GM18511 (cell line): ENCODE results near the gene PPIL1.

Source experiments
- ATAC-seq: cut with Tn5 transposase; IDR thresholded peaks from one replicate; pipeline ENCODE4 v1.9.1; 2021; ENCODE audit warnings: mild to moderate bottlenecking, moderate library complexity; ENCODE audit not compliant: unreplicated experiment

Gene PPIL1

GRCh38 chr6:36857325-36857724 lies 17.3 kb downstream of the PPIL1 start:
- no peak for ATAC-seq

GRCh38 chr6:36856277-36856676 lies 18.3 kb downstream of the PPIL1 start:
- ATAC-seq, result no peak

DNA sequence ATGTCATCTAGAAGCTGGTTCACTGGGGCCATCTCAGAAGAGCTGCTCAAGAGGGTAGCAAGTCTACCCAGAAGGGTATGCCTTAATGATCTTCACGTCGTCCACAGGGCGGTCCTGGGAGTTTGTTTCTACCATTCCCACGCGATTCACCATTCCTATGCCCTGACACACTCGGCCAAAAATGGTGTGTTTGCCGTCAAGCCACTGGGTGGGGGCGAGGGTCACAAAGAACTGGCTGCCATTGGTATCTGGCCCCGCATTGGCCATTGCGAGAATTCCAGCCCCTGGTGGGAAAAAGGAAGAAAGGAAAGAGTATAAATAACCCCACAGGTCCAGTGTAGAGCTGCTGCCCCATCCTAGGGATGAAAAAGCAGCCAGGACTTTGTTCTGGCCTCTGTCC lies 18.9 kb downstream of the PPIL1 start:
- no peak for ATAC-seq

- ATAC-seq, result no peak
Observed at GRCh38 chr6:36853325-36853724, 21.3 kb downstream of the PPIL1 start.

DNA sequence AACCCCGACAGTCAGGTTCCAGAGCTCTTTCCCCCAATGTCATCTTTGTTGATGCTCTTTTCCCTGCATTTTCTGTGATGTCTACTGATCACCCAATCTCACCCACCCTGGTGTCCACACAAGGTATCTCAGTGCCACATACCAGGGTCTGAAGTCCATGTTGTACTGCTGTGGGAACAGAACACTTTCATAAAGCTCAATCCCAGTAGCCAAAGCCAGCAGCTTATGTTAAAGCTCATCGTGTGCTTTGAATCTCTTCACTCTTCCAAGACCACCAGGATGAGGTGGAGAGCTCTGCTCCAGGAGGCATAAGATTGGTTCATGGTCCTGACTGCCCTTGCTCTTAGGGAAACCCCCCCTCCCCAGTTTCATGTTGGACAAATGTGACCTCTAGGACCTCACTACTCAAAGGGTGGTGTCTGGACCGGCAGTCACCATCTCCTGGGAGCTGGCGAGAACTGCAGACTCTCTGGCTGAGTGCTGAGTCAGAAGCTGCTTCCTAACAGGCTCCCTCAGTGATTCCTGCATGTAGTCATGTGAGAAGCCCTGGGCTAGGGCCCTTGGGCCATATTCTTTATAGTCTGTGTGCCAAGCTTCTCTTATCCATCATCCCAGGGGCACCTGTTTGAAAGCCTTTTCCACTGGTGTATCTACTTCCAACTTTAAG lies 22.0 kb downstream of the PPIL1 start:
- no peak for ATAC-seq

GRCh38 chr6:36851626-36852025 lies 23.0 kb downstream of the PPIL1 start:
- no peak for ATAC-seq

DNA sequence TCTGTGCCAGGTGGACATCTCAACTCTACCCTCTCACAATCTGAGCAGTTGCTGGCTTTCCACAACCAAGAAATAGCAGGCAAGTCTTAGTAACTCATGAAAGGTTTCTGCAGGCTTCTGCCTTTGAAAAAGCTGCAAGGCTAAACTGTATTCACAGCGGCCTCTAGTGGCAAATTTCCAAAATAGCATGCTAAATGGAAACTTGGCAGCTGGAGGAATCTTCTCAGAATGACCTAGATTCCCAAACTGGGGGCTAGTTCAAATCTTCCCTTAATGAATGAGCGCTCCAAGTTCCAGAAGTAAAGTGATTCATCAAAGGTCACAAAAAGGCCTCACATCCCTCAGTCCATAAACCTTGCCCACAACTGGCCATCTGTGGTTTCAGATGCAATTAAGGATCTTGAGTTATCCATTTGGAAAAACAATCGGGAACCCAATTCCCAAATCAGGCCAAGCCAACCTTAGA lies 23.4 kb downstream of the PPIL1 start:
- ATAC-seq, result no peak

GRCh38 chr6:36850021-36850420 lies 24.6 kb downstream of the PPIL1 start:
- ATAC-seq, result no peak

GRCh38 chr6:36848658-36849441 lies 25.8 kb downstream of the PPIL1 start:
- ATAC-seq, result no peak

GRCh38 chr6:36847991-36848390 lies 26.6 kb downstream of the PPIL1 start:
- ATAC-seq, result no peak

GRCh38 chr6:36847152-36847551 lies 27.5 kb downstream of the PPIL1 start:
- ATAC-seq, result no peak

DNA sequence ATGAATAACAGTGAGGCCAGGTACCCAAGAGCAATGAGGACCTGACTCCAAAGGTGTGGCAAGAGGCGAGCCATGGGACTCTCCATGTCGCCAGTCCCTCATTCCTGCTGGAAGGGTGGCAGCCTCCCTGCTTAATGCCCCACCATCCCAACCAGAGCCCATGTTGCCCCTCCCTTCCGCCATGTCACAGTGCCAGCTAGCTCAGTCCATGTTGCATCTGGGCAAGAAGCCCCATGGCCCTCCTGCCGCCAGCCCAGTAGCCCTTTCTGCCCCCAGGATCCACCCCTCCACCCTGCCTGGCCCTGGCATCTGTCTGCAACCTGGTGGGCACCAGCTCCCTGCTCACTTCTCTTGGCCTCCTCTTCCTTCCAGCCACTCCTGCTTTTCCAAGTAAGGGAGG lies 29.4 kb downstream of the PPIL1 start:
- no peak for ATAC-seq

GRCh38 chr6:36844232-36845170 lies 30.1 kb downstream of the PPIL1 start:
- ATAC-seq, result no peak

DNA sequence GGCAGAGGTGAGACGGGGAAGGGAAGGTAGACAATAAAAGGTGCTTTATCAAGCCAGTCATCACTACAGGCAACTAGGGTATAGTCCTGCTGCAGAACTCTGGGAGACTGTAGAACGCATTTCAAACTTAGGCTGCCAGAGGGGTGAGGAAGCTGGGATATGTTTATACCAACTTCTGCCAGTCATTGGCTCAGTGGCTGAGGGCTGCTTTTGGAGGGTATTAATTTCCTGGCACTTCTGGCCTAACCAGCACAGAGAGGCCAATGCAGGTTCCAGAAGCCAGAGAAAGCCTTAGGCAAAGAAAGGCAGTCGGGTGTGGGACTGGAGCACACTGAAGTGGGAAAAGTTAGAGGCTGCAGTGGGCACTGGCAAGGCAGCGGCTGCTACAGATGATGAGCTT lies 31.4 kb downstream of the PPIL1 start:
- no peak for ATAC-seq

DNA sequence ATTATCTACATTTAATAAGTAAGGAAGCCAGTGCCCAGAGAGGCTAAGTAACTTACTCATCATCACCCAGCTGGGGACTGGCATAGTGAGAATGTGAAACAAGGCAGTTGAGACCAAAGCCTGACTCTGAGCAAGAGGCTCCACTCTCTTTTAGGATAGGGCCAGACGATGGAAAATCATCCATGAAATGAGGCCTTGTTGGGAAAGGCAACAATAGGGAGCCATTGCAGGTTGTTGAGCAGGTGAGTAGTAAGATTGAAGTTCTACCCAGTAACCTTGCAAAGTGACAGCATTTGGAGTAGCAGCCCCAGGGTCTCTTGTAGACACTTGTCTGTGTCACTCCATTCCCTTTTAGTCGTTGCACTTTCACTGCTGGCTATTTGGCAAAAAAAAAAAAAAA lies 32.8 kb downstream of the PPIL1 start:
- ATAC-seq, result no peak

DNA sequence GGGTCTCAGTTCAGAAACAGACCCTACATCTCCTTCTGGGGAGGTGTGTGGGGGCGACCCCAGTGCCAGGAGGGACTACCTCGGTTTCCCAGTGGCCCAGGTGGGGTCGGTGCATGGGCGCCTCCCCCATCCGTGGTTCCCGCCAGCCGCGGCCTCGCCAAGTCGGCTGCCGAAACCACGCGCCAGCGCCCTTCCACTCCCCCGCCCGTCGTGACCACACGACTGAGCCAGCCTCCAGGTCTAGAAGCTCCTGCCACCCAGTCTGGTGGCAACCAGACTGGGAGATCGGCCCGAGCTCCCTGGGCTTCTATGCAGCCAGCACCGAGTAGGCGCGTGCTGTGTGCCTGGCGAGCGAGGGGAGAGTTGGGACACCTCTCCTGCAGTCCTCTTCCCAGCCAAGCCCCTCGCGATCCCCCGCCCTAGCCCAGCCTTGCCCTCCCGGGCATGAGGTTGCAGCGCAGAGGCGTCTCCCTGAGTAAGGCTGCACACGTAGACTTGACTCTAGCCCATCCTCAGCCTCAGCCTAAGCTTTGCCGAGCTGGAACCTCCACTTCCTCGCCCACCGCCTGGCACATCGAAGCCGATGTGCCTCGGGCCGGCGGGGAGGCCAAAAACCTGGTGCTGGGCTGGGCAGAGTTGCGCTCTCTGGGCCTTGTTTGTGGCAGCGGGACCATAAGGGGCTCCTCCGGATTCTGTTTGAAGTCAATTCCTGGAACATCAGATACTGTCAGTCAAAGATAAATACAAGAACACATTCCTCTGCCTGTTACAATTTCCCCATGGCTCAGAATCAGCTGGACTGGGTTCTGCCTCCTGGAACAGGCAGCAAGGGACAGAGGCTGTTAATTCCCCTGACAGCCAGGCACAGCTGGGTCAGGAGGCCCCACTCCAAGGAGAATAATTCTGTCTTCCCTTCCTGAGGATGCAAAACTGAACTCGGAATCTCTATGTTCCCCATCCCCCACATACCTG lies 33.9 kb downstream of the PPIL1 start:
- ATAC-seq, result no peak

DNA sequence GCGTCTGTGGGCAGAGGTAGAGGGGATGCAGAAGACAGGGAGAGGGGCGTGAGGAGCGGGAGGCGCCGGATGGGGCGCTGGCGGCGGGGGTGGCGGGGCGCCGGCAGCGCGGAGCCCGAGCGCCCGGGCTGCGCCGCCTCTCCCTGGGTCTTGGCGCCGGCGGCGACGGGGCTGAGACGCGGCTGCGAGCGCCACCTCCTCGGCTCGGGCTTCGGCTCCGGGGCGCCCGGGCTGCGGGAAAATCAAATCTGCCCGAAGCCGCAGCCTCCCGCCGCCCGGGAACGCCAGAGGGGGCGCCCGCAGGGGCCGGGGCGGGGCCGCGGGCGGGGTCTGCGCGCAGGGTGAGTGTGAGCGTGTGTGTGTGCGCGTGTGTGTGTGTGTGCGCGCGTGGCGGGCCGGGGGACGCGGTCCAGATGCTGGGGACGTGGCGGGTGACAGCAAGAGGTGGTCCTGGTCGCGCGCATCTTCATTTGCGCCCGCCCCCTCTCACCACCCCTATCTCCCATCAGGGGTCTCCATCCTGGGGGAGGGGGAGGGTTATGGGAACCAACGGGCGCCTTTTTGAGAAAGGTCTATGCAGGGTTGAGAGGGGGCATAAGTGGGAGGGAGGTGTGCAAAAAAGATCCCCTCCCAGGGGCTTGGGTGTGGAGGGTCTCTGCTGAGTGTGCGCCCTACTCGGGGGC lies 34.7 kb downstream of the PPIL1 start:
- no peak for ATAC-seq

- no peak for ATAC-seq
Observed at GRCh38 chr6:36838896-36839748, 35.5 kb downstream of the PPIL1 start, which contains the start of gene CPNE5. Gene CPNE5, minus strand, starts transcription at chr6:36839444. Its CDS starts 67 bp downstream, at chr6:36839377.

- ATAC-seq, result no peak
Observed at GRCh38 chr6:36837686-36838085, 36.9 kb downstream of the PPIL1 start.
